ENCODE data around the gene PLA2G4A. TPM values are rescaled to one million over a fixed set of nuclear protein-coding genes. Genes with fewer than 3 reads are reported as not detected.
A peak's percentile ranks its signal among the peaks of the same experiment; 100 is the strongest.

Gene PLA2G4A
- total RNA-seq, 1 experiment from 2014 or later = 0.39 TPM

- 0 out of 7 replicates have a peak overlapping the region, but pooled peaks of 1 of the 3 experiments have one; percentile 22 for H3K27ac Mint-ChIP-seq
- WGBS (ENCODE audit: extremely low coverage, insufficient read length, low lambda C conversion rate) = no CpG with 5 or more reads among the region's 2 CpGs
- H3K18ac ChIP-seq (ENCODE audit: insufficient read length, low read depth, low read length) = no peak overlapping the region
- H4K5ac ChIP-seq (ENCODE audit: insufficient read length, low read depth, low read length) = no peak overlapping the region
- no peak overlapping the region for H3K9ac ChIP-seq (ENCODE audit: extremely low read depth, insufficient read length, low read length)
- H3K36me3 Mint-ChIP-seq (ENCODE audit: insufficient read depth in 1 of 3, low read depth in 3 of 3) = no peaks in the 10 kb centered on the region; a peak in 1 of 7 replicates
- no peak overlapping the region for H2BK5ac ChIP-seq (ENCODE audit: insufficient read length, low read length)
- H3K4me2 ChIP-seq (ENCODE audit: insufficient read depth, insufficient read length, low read length) = no peak overlapping the region
- H2AFZ ChIP-seq (ENCODE audit: low read length) = no peak overlapping the region
- H2BK120ac ChIP-seq (ENCODE audit: low read depth, low read length, poor library complexity, severe bottlenecking) = no peak overlapping the region
- no peak overlapping the region for H3K27ac ChIP-seq (ENCODE audit: insufficient read length, low read depth, low read length)
- no peaks in the 10 kb centered on the region for H3K9me3 ChIP-seq (ENCODE audit: control insufficient read depth, low read depth, low read length)
- H2BK15ac ChIP-seq (ENCODE audit: low read depth, low read length) = no peak overlapping the region
- H3K27me3 ChIP-seq (ENCODE audit: insufficient read depth, low read length) = no peaks in the 10 kb centered on the region
- H3T11ph ChIP-seq (ENCODE audit: low read length) = no peak overlapping the region
- H3K4ac ChIP-seq (ENCODE audit: low read depth, low read length) = no peak overlapping the region
- H3K56ac ChIP-seq (ENCODE audit: insufficient read length, low read depth, low read length) = no peak overlapping the region
- no peaks in the 10 kb centered on the region for H3K23me2 ChIP-seq (ENCODE audit: insufficient read length, low read depth, low read length, poor library complexity, severe bottlenecking)
- H4K8ac ChIP-seq (replicated peaks; ENCODE audit: insufficient read length, low read depth, low read length) = no peak overlapping the region
- peaks cover 3 to 5% of the 10 kb centered on the region in 2 experiments; a peak in 2 of 5 replicates for H3K9me3 Mint-ChIP-seq
- no peak for TF ChIP-seq CTCF (conservative IDR thresholded peaks at IDR 0.05)
- no peaks in the 10 kb centered on the region for H3K79me2 ChIP-seq (ENCODE audit: insufficient read depth, low read length)
- no peak overlapping the region for H2BK12ac ChIP-seq (ENCODE audit: insufficient read length, low read depth, low read length)
- H3K4me3 Mint-ChIP-seq = no peak overlapping the region
- H3K23ac ChIP-seq (ENCODE audit: insufficient read length, low read depth, low read length) = no peak overlapping the region
- H3K4me1 Mint-ChIP-seq = no peaks in the 10 kb centered on the region
- no peaks in the 10 kb centered on the region for H4K20me1 ChIP-seq (ENCODE audit: control insufficient read depth, insufficient read depth, insufficient read length)
- no peaks in the 10 kb centered on the region; the same call in 1 of the 2 replicates for H3K27me3 Mint-ChIP-seq (ENCODE audit: low read depth)
- no peak overlapping the region for H2AK5ac ChIP-seq (ENCODE audit: insufficient read length, low read length)
- no peak overlapping the region for H3K14ac ChIP-seq (ENCODE audit: insufficient read depth, low read length)
- H4K91ac ChIP-seq (ENCODE audit: insufficient read length, low read depth, low read length) = no peak overlapping the region
- H3K79me1 ChIP-seq (ENCODE audit: insufficient read depth, low read depth, low read length, poor library complexity, severe bottlenecking) = no peaks in the 10 kb centered on the region
- no peak overlapping the region for H2BK20ac ChIP-seq (ENCODE audit: low read depth, low read length, poor library complexity, severe bottlenecking)
- DNase-seq = no peak
- H3K4me1 ChIP-seq (ENCODE audit: insufficient read depth, low read length) = no peaks in the 10 kb centered on the region
These were observed 31.2 kb downstream of the PLA2G4A start for GRCh38 chr1:186859995-186860394.
